Measurements from ENCODE around the gene GALNT2. TPM values are rescaled to one million over a fixed set of nuclear protein-coding genes. Genes with fewer than 3 reads are reported as not detected.

GALNT2 gene
- total and polyA plus RNA-seq, 4 donors: 47.5 to 182 (median 114) TPM

DNA sequence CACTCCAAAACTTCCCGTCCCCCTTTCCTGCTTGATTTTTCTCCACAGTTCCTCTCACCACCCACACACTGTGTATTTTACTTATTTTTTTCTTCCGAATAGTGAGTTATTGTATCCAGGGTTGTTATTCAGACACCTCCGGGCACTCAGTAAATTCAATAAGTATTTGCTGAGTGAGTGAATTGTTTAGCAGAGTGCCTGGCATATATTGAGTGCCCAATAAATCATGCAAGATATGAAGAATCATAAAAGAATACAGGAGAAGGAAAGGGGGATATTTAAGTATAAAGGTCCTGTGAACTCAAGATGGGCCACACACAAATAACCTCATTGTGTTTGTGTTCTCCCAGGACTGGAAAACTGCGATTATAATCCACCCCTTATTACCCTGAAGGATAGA, 139.9 kb downstream of the GALNT2 start (continued):
- TF ChIP-seq FOXA1 (IDR thresholded peaks at IDR 0.05): no peak

DNA sequence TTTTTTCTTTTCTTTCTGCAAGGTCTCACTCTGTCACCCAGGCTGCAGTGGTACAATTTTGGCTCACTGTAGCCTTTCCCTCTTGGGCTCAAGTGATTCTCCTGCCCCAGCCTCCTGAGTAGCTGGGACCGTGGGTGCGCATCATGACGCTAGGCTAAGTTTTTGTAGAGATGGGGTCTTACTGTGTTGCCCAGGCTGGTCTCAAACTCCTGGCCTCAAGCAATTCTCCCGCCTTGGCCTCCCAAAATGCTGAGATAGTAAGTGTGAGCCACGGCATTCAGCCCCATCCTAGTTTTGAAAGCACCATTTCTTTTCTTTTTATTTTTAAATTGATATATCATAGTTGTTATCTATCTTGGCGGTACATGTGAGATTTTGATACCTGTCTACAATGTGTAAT, 140.6 kb downstream of the GALNT2 start:
- Histone ChIP-seq H3K27me3 (ENCODE audit: control insufficient read depth in 4 of 4, insufficient read depth in 4 of 4, low read length in 3 of 4) (no peaks in the 10 kb centered on the region), H3K9ac (ENCODE audit: low read depth in 1 of 2, low read length in 2 of 2) (no peak overlapping the region), H3K27ac (ENCODE audit: low read depth in 1 of 2, low read length in 2 of 2) (no peak overlapping the region), H3K4me3 (ENCODE audit: low read depth in 1 of 3, low read length in 3 of 3) (no peak overlapping the region), H3K36me3 (ENCODE audit: control insufficient read depth in 4 of 4, insufficient read depth in 3 of 4, low read depth in 1 of 4, low read length in 3 of 4) (peaks cover 2 to 31% (median 15%) of the 10 kb centered on the region in 4 donors), H3K4me1 (ENCODE audit: control insufficient read depth in 4 of 4, insufficient read depth in 4 of 4, low read length in 3 of 4) (peaks cover 0 to 5% (median 4%) of the 10 kb centered on the region in 4 donors), H3K9me3 (ENCODE audit: control insufficient read depth in 4 of 4, low read length in 3 of 4) (no peaks in the 10 kb centered on the region)
- TF ChIP-seq SP1 (IDR thresholded peaks at IDR 0.05) (no peak), HNF4A (conservative IDR thresholded peaks at IDR 0.05) (no peak), GABPA (IDR thresholded peaks at IDR 0.05 in 1 of 2, conservative IDR thresholded peaks at IDR 0.05 in 1 of 2) (no peak), HNF4G (IDR thresholded peaks at IDR 0.05) (no peak), RAD21 (IDR thresholded peaks at IDR 0.05) (no peak), TAF1 (conservative IDR thresholded peaks at IDR 0.05) (no peak), FOXA2 (IDR thresholded peaks at IDR 0.05) (no peak), JUND (IDR thresholded peaks at IDR 0.05) (no peak), RXRA (IDR thresholded peaks at IDR 0.05) (no peak), EGR1 (IDR thresholded peaks at IDR 0.05; ENCODE audit: low read depth in 2 of 2) (no peak), FOXA1 (IDR thresholded peaks at IDR 0.05) (no peak), YY1 (IDR thresholded peaks at IDR 0.05) (no peak), NR2F2 (IDR thresholded peaks at IDR 0.05) (no peak)
- TF ChIP-seq, protein P1, sequence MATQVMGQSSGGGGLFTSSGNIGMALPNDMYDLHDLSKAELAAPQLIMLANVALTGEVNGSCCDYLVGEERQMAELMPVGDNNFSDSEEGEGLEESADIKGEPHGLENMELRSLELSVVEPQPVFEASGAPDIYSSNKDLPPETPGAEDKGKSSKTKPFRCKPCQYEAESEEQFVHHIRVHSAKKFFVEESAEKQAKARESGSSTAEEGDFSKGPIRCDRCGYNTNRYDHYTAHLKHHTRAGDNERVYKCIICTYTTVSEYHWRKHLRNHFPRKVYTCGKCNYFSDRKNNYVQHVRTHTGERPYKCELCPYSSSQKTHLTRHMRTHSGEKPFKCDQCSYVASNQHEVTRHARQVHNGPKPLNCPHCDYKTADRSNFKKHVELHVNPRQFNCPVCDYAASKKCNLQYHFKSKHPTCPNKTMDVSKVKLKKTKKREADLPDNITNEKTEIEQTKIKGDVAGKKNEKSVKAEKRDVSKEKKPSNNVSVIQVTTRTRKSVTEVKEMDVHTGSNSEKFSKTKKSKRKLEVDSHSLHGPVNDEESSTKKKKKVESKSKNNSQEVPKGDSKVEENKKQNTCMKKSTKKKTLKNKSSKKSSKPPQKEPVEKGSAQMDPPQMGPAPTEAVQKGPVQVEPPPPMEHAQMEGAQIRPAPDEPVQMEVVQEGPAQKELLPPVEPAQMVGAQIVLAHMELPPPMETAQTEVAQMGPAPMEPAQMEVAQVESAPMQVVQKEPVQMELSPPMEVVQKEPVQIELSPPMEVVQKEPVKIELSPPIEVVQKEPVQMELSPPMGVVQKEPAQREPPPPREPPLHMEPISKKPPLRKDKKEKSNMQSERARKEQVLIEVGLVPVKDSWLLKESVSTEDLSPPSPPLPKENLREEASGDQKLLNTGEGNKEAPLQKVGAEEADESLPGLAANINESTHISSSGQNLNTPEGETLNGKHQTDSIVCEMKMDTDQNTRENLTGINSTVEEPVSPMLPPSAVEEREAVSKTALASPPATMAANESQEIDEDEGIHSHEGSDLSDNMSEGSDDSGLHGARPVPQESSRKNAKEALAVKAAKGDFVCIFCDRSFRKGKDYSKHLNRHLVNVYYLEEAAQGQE (IDR thresholded peaks at IDR 0.05): no peak
- TF ChIP-seq, protein P2, sequence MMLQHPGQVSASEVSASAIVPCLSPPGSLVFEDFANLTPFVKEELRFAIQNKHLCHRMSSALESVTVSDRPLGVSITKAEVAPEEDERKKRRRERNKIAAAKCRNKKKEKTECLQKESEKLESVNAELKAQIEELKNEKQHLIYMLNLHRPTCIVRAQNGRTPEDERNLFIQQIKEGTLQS (IDR thresholded peaks at IDR 0.05): no peak
- TF ChIP-seq, protein P3, sequence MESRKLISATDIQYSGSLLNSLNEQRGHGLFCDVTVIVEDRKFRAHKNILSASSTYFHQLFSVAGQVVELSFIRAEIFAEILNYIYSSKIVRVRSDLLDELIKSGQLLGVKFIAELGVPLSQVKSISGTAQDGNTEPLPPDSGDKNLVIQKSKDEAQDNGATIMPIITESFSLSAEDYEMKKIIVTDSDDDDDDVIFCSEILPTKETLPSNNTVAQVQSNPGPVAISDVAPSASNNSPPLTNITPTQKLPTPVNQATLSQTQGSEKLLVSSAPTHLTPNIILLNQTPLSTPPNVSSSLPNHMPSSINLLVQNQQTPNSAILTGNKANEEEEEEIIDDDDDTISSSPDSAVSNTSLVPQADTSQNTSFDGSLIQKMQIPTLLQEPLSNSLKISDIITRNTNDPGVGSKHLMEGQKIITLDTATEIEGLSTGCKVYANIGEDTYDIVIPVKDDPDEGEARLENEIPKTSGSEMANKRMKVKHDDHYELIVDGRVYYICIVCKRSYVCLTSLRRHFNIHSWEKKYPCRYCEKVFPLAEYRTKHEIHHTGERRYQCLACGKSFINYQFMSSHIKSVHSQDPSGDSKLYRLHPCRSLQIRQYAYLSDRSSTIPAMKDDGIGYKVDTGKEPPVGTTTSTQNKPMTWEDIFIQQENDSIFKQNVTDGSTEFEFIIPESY (IDR thresholded peaks at IDR 0.05): no peak
- TF ChIP-seq, protein P4, sequence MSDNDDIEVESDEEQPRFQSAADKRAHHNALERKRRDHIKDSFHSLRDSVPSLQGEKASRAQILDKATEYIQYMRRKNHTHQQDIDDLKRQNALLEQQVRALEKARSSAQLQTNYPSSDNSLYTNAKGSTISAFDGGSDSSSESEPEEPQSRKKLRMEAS (IDR thresholded peaks at IDR 0.05): no peak
- TF ChIP-seq, protein P5, sequence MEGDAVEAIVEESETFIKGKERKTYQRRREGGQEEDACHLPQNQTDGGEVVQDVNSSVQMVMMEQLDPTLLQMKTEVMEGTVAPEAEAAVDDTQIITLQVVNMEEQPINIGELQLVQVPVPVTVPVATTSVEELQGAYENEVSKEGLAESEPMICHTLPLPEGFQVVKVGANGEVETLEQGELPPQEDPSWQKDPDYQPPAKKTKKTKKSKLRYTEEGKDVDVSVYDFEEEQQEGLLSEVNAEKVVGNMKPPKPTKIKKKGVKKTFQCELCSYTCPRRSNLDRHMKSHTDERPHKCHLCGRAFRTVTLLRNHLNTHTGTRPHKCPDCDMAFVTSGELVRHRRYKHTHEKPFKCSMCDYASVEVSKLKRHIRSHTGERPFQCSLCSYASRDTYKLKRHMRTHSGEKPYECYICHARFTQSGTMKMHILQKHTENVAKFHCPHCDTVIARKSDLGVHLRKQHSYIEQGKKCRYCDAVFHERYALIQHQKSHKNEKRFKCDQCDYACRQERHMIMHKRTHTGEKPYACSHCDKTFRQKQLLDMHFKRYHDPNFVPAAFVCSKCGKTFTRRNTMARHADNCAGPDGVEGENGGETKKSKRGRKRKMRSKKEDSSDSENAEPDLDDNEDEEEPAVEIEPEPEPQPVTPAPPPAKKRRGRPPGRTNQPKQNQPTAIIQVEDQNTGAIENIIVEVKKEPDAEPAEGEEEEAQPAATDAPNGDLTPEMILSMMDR (IDR thresholded peaks at IDR 0.05; ENCODE audit: low read depth, low read length, missing input control): no peak
- WGBS: 98% methylated on average over 6 of the region's 6 CpGs
- DNase-seq (ENCODE audit: low spot score): no peak
